ENCODE results near the gene BHLHE40. TPM values are rescaled to one million over a fixed set of nuclear protein-coding genes. Genes with fewer than 3 reads are reported as not detected.
"Not testable (repeated sequence)": the region's sequence is repeated elsewhere in the genome, so short reads cannot be mapped to it uniquely, and the experiment has no call there.

BHLHE40 gene
- polyA plus RNA-seq, 3 donors = 20.2 to 167 (median 23.4) TPM

GRCh38 chr3:4963669-4964570, 15.3 kb upstream of the BHLHE40 start:
- Histone ChIP-seq H2AFZ (ENCODE audit: insufficient read depth, low read depth, low read length, poor library complexity, severe bottlenecking) (no peak overlapping the region), H3K9ac (ENCODE audit: insufficient read depth, low read length, poor library complexity, severe bottlenecking) (no peak overlapping the region), H3K4me3 (replicated peaks in 1 of 3; ENCODE audit: low read depth in 2 of 3, low read length in 3 of 3) (no peak overlapping the region), H3K79me2 (ENCODE audit: insufficient read depth, low read length) (no peaks in the 10 kb centered on the region), H3K9me3 (replicated peaks in 1 of 2; ENCODE audit: control insufficient read depth in 1 of 2, insufficient read depth in 1 of 2, low read length in 2 of 2) (peaks cover 4 to 13% of the 10 kb centered on the region in 2 donors), H3K27ac (ENCODE audit: low read depth in 1 of 2, low read length in 2 of 2) (no peak overlapping the region), H3K4me2 (replicated peaks; ENCODE audit: extremely low read depth, low read length, poor library complexity, severe bottlenecking) (no peak overlapping the region), H3K36me3 (replicated peaks in 1 of 2; ENCODE audit: control insufficient read depth in 1 of 2, insufficient read depth in 2 of 2, low read length in 2 of 2) (no peaks in the 10 kb centered on the region), H3K4me1 (ENCODE audit: control insufficient read depth in 1 of 2, insufficient read depth in 2 of 2, low read length in 2 of 2) (no peaks in the 10 kb centered on the region), H4K20me1 (ENCODE audit: insufficient read depth, low read length) (no peaks in the 10 kb centered on the region), H3K27me3 (ENCODE audit: control insufficient read depth in 2 of 2, insufficient read depth in 2 of 2, low read length in 2 of 2) (peaks cover 0 to 2% of the 10 kb centered on the region in 2 donors)
- H3K27me3 Mint-ChIP-seq (ENCODE audit: low read depth in 3 of 3) = peaks cover 0 to 2% (median 0%) of the 10 kb centered on the region in 3 donors
- no peak for TF ChIP-seq CTCF (IDR thresholded peaks at IDR 0.05)
- H3K36me3 Mint-ChIP-seq = peaks cover 0 to 3% of the 10 kb centered on the region in 2 donors
- H3K4me1 Mint-ChIP-seq = peaks cover 9% of the 10 kb centered on the region
- H3K4me3 Mint-ChIP-seq = peak overlapping the region in 1 of 2 donors; percentile 23
- H3K27ac Mint-ChIP-seq = peak overlapping the region in 1 of 7 donors; percentile 41
- intact Hi-C loops (cut with micrococcal nuclease) = no loop called here
- WGBS (ENCODE audit: insufficient coverage) = no CpG with 5 or more reads among the region's 1 CpG
- H3K9me3 Mint-ChIP-seq = peaks cover 11 to 23% (median 17%) of the 10 kb centered on the region in 7 donors
- no peak for DNase-seq

- DNase-seq; H4K20me1 ChIP-seq (ENCODE audit: insufficient read depth, low read length); H3K4me2 ChIP-seq (replicated peaks; ENCODE audit: extremely low read depth, low read length, poor library complexity, severe bottlenecking); H3K4me3 Mint-ChIP-seq; H3K79me2 ChIP-seq (ENCODE audit: insufficient read depth, low read length); H3K36me3 ChIP-seq (replicated peaks in 1 of 2; ENCODE audit: control insufficient read depth in 1 of 2, insufficient read depth in 2 of 2, low read length in 2 of 2); H2AFZ ChIP-seq (ENCODE audit: insufficient read depth, low read depth, low read length, poor library complexity, severe bottlenecking); H3K27me3 Mint-ChIP-seq (ENCODE audit: low read depth in 3 of 3); H3K27me3 ChIP-seq (ENCODE audit: control insufficient read depth in 2 of 2, insufficient read depth in 2 of 2, low read length in 2 of 2); intact Hi-C loops (cut with micrococcal nuclease); H3K4me1 ChIP-seq (ENCODE audit: control insufficient read depth in 1 of 2, insufficient read depth in 2 of 2, low read length in 2 of 2); H3K27ac ChIP-seq (ENCODE audit: low read depth in 1 of 2, low read length in 2 of 2); H3K9ac ChIP-seq (ENCODE audit: insufficient read depth, low read length, poor library complexity, severe bottlenecking); H3K4me3 ChIP-seq (replicated peaks in 1 of 3; ENCODE audit: low read depth in 2 of 3, low read length in 3 of 3); H3K9me3 ChIP-seq (replicated peaks in 1 of 2; ENCODE audit: control insufficient read depth in 1 of 2, insufficient read depth in 1 of 2, low read length in 2 of 2); H3K36me3 Mint-ChIP-seq; H3K27ac Mint-ChIP-seq: not testable (repeated sequence)
- peaks cover 11% of the 10 kb centered on the region for H3K4me1 Mint-ChIP-seq
- H3K9me3 Mint-ChIP-seq = peaks cover 5 to 13% (median 11%) of the 10 kb centered on the region in 7 donors
- WGBS (ENCODE audit: insufficient coverage) = 62% methylated on average over 3 of the region's 5 CpGs
Observed at GRCh38 chr3:4966006-4966405, 13.2 kb upstream of the BHLHE40 start.

- H3K9ac ChIP-seq (ENCODE audit: insufficient read depth, low read length, poor library complexity, severe bottlenecking); H3K4me2 ChIP-seq (replicated peaks; ENCODE audit: extremely low read depth, low read length, poor library complexity, severe bottlenecking); H4K20me1 ChIP-seq (ENCODE audit: insufficient read depth, low read length); H3K4me1 ChIP-seq (ENCODE audit: control insufficient read depth in 1 of 2, insufficient read depth in 2 of 2, low read length in 2 of 2); H3K36me3 Mint-ChIP-seq; H3K27me3 ChIP-seq (ENCODE audit: control insufficient read depth in 2 of 2, insufficient read depth in 2 of 2, low read length in 2 of 2); DNase-seq; H2AFZ ChIP-seq (ENCODE audit: insufficient read depth, low read depth, low read length, poor library complexity, severe bottlenecking); H3K9me3 ChIP-seq (replicated peaks in 1 of 2; ENCODE audit: control insufficient read depth in 1 of 2, insufficient read depth in 1 of 2, low read length in 2 of 2); H3K27me3 Mint-ChIP-seq (ENCODE audit: low read depth in 3 of 3); H3K27ac ChIP-seq (ENCODE audit: low read depth in 1 of 2, low read length in 2 of 2); H3K4me3 ChIP-seq (replicated peaks in 1 of 3; ENCODE audit: low read depth in 2 of 3, low read length in 3 of 3); H3K79me2 ChIP-seq (ENCODE audit: insufficient read depth, low read length); intact Hi-C loops (cut with micrococcal nuclease); H3K27ac Mint-ChIP-seq; H3K36me3 ChIP-seq (replicated peaks in 1 of 2; ENCODE audit: control insufficient read depth in 1 of 2, insufficient read depth in 2 of 2, low read length in 2 of 2); H3K4me3 Mint-ChIP-seq: not testable (repeated sequence)
- Mint-ChIP-seq H3K4me1 (peaks cover 11% of the 10 kb centered on the region), H3K9me3 (peaks cover 5 to 13% (median 11%) of the 10 kb centered on the region in 7 donors)
- WGBS (ENCODE audit: insufficient coverage) = no CpG with 5 or more reads among the region's 3 CpGs
Observed at GRCh38 chr3:4967683-4968082, 11.6 kb upstream of the BHLHE40 start.

GRCh38 chr3:4971437-4971836, 7.8 kb upstream of the BHLHE40 start:
- H3K36me3 Mint-ChIP-seq = not testable (repeated sequence)

More at GRCh38 chr3:4971437-4971836, 7.8 kb upstream of the BHLHE40 start:
- intact Hi-C loops (cut with micrococcal nuclease) = loop anchor here in 1 of 2 donors (10.0 kb wide), 1 partner anchor 217 kb away; no protein-coding TSS in a partner anchor
- DNase-seq; H3K9me3 ChIP-seq (replicated peaks in 1 of 2; ENCODE audit: control insufficient read depth in 1 of 2, insufficient read depth in 1 of 2, low read length in 2 of 2); H2AFZ ChIP-seq (ENCODE audit: insufficient read depth, low read depth, low read length, poor library complexity, severe bottlenecking); H3K4me1 ChIP-seq (ENCODE audit: control insufficient read depth in 1 of 2, insufficient read depth in 2 of 2, low read length in 2 of 2); H3K4me3 ChIP-seq (replicated peaks in 1 of 3; ENCODE audit: low read depth in 2 of 3, low read length in 3 of 3); H3K9ac ChIP-seq (ENCODE audit: insufficient read depth, low read length, poor library complexity, severe bottlenecking); H3K27ac ChIP-seq (ENCODE audit: low read depth in 1 of 2, low read length in 2 of 2); H4K20me1 ChIP-seq (ENCODE audit: insufficient read depth, low read length); H3K79me2 ChIP-seq (ENCODE audit: insufficient read depth, low read length); H3K36me3 ChIP-seq (replicated peaks in 1 of 2; ENCODE audit: control insufficient read depth in 1 of 2, insufficient read depth in 2 of 2, low read length in 2 of 2); H3K27me3 Mint-ChIP-seq (ENCODE audit: low read depth in 3 of 3); H3K4me3 Mint-ChIP-seq; H3K27ac Mint-ChIP-seq; H3K4me1 Mint-ChIP-seq; H3K4me2 ChIP-seq (replicated peaks; ENCODE audit: extremely low read depth, low read length, poor library complexity, severe bottlenecking); H3K27me3 ChIP-seq (ENCODE audit: control insufficient read depth in 2 of 2, insufficient read depth in 2 of 2, low read length in 2 of 2): not testable (repeated sequence)
- peaks cover 3 to 12% (median 10%) of the 10 kb centered on the region in 7 donors for H3K9me3 Mint-ChIP-seq
- 80% methylated on average over 1 of the region's 6 CpGs for WGBS (ENCODE audit: insufficient coverage)
